OCI-LY1 (cell line): ENCODE measurements around the gene UST.

Experiments used
- H2AFZ ChIP-seq: fragments of 200-600 bp; sonication (generic), shearing (Covaris generic); 2 replicates; pipeline ENCODE4 v1.6.0; 2014; ENCODE audit warnings: antibody characterized with exemption, mild to moderate bottlenecking, low read length
- H3F3A ChIP-seq: fragments of 200-600 bp; sonication (generic), shearing (Covaris generic); 2 replicates; pipeline ENCODE4 v1.6.0; 2014; ENCODE audit warnings: mild to moderate bottlenecking, antibody characterized with exemption, low read length, moderate library complexity; ENCODE audit not compliant: insufficient read depth
- H3K27ac ChIP-seq: fragments of 200-600 bp; sonication (generic); 2 replicates; pipeline ENCODE4 v1.5.1; 2014; ENCODE audit warnings: low read length, mixed run types, mild to moderate bottlenecking, low read depth; ENCODE audit not compliant: poor library complexity, severe bottlenecking
- H3K27me3 ChIP-seq: fragments of 200-600 bp; sonication (generic); 2 replicates; pipeline ENCODE4 v1.6.0; 2014; ENCODE audit warnings: antibody characterized with exemption, mild to moderate bottlenecking, low read length, moderate library complexity; ENCODE audit not compliant: insufficient read depth
- H3K36me3 ChIP-seq: fragments of 200-600 bp; sonication (generic); 2 replicates; pipeline ENCODE4 v1.6.1; 2014; ENCODE audit warnings: mild to moderate bottlenecking, antibody characterized with exemption, low read length, moderate library complexity, mixed read lengths; ENCODE audit not compliant: insufficient read depth
- H3K4me1 ChIP-seq: fragments of 200-600 bp; sonication (generic); 2 replicates; pipeline ENCODE4 v1.5.1; 2014; ENCODE audit warnings: mild to moderate bottlenecking, low read length, moderate library complexity; ENCODE audit not compliant: insufficient read depth, severe bottlenecking
- H3K4me2 ChIP-seq: fragments of 200-600 bp; sonication (generic), shearing (Covaris generic); 2 replicates; pipeline ENCODE4 v1.6.1; 2014; ENCODE audit warnings: low read length
- H3K4me3 ChIP-seq: fragments of 200-600 bp; sonication (generic); 2 replicates; pipeline ENCODE4 v1.5.1; 2014; ENCODE audit warnings: low read length, low read depth, mild to moderate bottlenecking, mixed read lengths; ENCODE audit not compliant: poor library complexity, severe bottlenecking
- H3K79me2 ChIP-seq: fragments of 200-600 bp; shearing (Covaris generic); 2 replicates; pipeline ENCODE4 v1.6.1; 2016; ENCODE audit warnings: mixed run types, low read length, mixed read lengths; ENCODE audit not compliant: insufficient read depth
- H3K9ac ChIP-seq: fragments of 200-600 bp; sonication (generic), shearing (Covaris generic); 2 replicates; pipeline ENCODE4 v1.6.1; 2014; ENCODE audit warnings: mild to moderate bottlenecking, low read length, mixed read lengths
- H3K9me2 ChIP-seq: fragments of 200-600 bp; sonication (generic), shearing (Covaris generic); 2 replicates; pipeline ENCODE4 v1.6.1; 2014; ENCODE audit warnings: low read depth, mild to moderate bottlenecking, low read length, mixed read lengths
- H3K9me3 ChIP-seq: fragments of 200-600 bp; shearing (Covaris generic); 2 replicates; pipeline ENCODE4 v1.6.1; 2014; ENCODE audit warnings: low read length, mixed read lengths
- H4K20me1 ChIP-seq: fragments of 200-600 bp; sonication (generic), shearing (Covaris generic); 2 replicates; pipeline ENCODE4 v1.6.0; 2016; ENCODE audit warnings: mild to moderate bottlenecking, low read length; ENCODE audit not compliant: insufficient read depth
- CTCF ChIP-seq: fragments of 200-600 bp; sonication (generic), shearing (Covaris generic); IDR thresholded peaks from 2 replicates; pipeline ENCODE4 v1.5.1; 2017; ENCODE audit warnings: mild to moderate bottlenecking, antibody characterized with exemption, low read length, moderate library complexity, mixed read lengths
- EZH2 ChIP-seq: fragments of 200-600 bp; sonication (generic), shearing (Covaris generic); IDR thresholded peaks from 2 replicates; pipeline ENCODE4 v1.8.0; 2017; ENCODE audit warnings: borderline replicate concordance, mixed run types, mild to moderate bottlenecking, antibody characterized with exemption, low read length, moderate library complexity, mixed read lengths

UST gene

GRCh38 chr6:148780918-148781436 is 34.1 kb downstream of the UST start:
- Histone ChIP-seq H3K79me2 (no peaks in the 10 kb centered on the region), H2AFZ (no peak overlapping the region), H3K27ac (no peak overlapping the region), H3K27me3 (no peaks in the 10 kb centered on the region), H3K36me3 (no peaks in the 10 kb centered on the region), H3K4me1 (no peaks in the 10 kb centered on the region), H3K9me3 (no peaks in the 10 kb centered on the region), H3K4me3 (no peak overlapping the region), H3K4me2 (no peak overlapping the region), H4K20me1 (no peaks in the 10 kb centered on the region), H3K9me2 (no peaks in the 10 kb centered on the region), H3F3A (no peaks in the 10 kb centered on the region), H3K9ac (no peak overlapping the region)
- TF ChIP-seq CTCF = no peak
- TF ChIP-seq EZH2 = no peak

- no peaks in the 10 kb centered on the region for H3K4me1 ChIP-seq
- H3K4me2 ChIP-seq = no peak overlapping the region
- no peak overlapping the region for H3K4me3 ChIP-seq
- no peaks in the 10 kb centered on the region for H3K36me3 ChIP-seq
- H2AFZ ChIP-seq = no peak overlapping the region
- H3K9me2 ChIP-seq = no peaks in the 10 kb centered on the region
- H3K9me3 ChIP-seq = no peaks in the 10 kb centered on the region
- no peak overlapping the region for H3K9ac ChIP-seq
- H3K79me2 ChIP-seq = no peaks in the 10 kb centered on the region
- H3F3A ChIP-seq = no peaks in the 10 kb centered on the region
- no peaks in the 10 kb centered on the region for H4K20me1 ChIP-seq
- no peaks in the 10 kb centered on the region for H3K27me3 ChIP-seq
- H3K27ac ChIP-seq = no peak overlapping the region
- TF ChIP-seq EZH2 = no peak
- TF ChIP-seq CTCF = no peak
These were observed 43.1 kb downstream of the UST start for GRCh38 chr6:148789948-148790347.

- TF ChIP-seq EZH2 (no peak), CTCF (no peak)
- no peaks in the 10 kb centered on the region for H3K79me2 ChIP-seq
These were observed 43.6 kb downstream of the UST start for GRCh38 chr6:148790404-148790803.

More at GRCh38 chr6:148790404-148790803, 43.6 kb downstream of the UST start:
- H3K36me3 ChIP-seq = no peaks in the 10 kb centered on the region
- H3K4me1 ChIP-seq = no peaks in the 10 kb centered on the region
- H3K9me3 ChIP-seq = no peaks in the 10 kb centered on the region
- H2AFZ ChIP-seq = no peak overlapping the region
- no peaks in the 10 kb centered on the region for H4K20me1 ChIP-seq
- no peak overlapping the region for H3K27ac ChIP-seq
- H3K27me3 ChIP-seq = no peaks in the 10 kb centered on the region
- no peak overlapping the region for H3K4me3 ChIP-seq
- H3K4me2 ChIP-seq = no peak overlapping the region
- H3K9me2 ChIP-seq = no peaks in the 10 kb centered on the region
- no peak overlapping the region for H3K9ac ChIP-seq
- H3F3A ChIP-seq = no peaks in the 10 kb centered on the region
